NOMO-1 treated with DMSO at 0.1 percent for 48 hours (cell line): Measurements from ENCODE around the gene DPP3.
"Not testable (repeated sequence)": the region's sequence is repeated elsewhere in the genome, so short reads cannot be mapped to it uniquely, and the experiment has no call there.

ENCODE experiments used
- DNase-seq: peaks from one replicate; lab custom pipeline; 2025; ENCODE audit not compliant: unreplicated experiment; lab: John Stamatoyannopoulos, UW

Gene DPP3

GRCh38 chr11:66530927-66531709, 50.9 kb downstream of the DPP3 start:
- no peak for DNase-seq

GRCh38 chr11:66531841-66532240, 51.6 kb downstream of the DPP3 start:
- no peak for DNase-seq

- no peak for DNase-seq
Measured at GRCh38 chr11:66532784-66533183, 52.5 kb downstream of the DPP3 start.

- no peak for DNase-seq
Measured at GRCh38 chr11:66539170-66539869, 59.1 kb downstream of the DPP3 start.

GRCh38 chr11:66539870-66540213, 59.6 kb downstream of the DPP3 start:
- DNase-seq: no peak

- DNase-seq: not testable (repeated sequence)
Measured at GRCh38 chr11:66540598-66540997, 60.4 kb downstream of the DPP3 start.

GRCh38 chr11:66541892-66542291, 61.7 kb downstream of the DPP3 start:
- DNase-seq: no peak

GRCh38 chr11:66542362-66542761, 62.1 kb downstream of the DPP3 start:
- DNase-seq: no peak

- no peak for DNase-seq
Measured at GRCh38 chr11:66543263-66544107, 63.3 kb downstream of the DPP3 start.

- not testable (repeated sequence) for DNase-seq
Measured at GRCh38 chr11:66544952-66545351, 64.7 kb downstream of the DPP3 start.

- DNase-seq: peak; percentile 98
Measured at GRCh38 chr11:66545701-66546367, 65.6 kb downstream of the DPP3 start, which contains the start of gene ZDHHC24. Gene ZDHHC24, minus strand, starts transcription at chr11:66546048. Its CDS starts 45 bp downstream, at chr11:66546003.

GRCh38 chr11:66546368-66546965, 66.2 kb downstream of the DPP3 start, which contains the start of gene ACTN3:
Gene ACTN3, plus strand, starts transcription at chr11:66546903. Its CDS starts 35 bp downstream, at chr11:66546938.
- no peak for DNase-seq

GRCh38 chr11:66546966-66547661, 66.9 kb downstream of the DPP3 start:
- no peak for DNase-seq

- DNase-seq: no peak
Measured at GRCh38 chr11:66547662-66548009, 67.4 kb downstream of the DPP3 start.

GRCh38 chr11:66548041-66548440, 67.8 kb downstream of the DPP3 start:
- DNase-seq: no peak

- no peak for DNase-seq
Measured at GRCh38 chr11:66548774-66549630, 68.8 kb downstream of the DPP3 start.

- DNase-seq: no peak
Measured at GRCh38 chr11:66549696-66550095, 69.5 kb downstream of the DPP3 start.

- no peak for DNase-seq
Measured at GRCh38 chr11:66550887-66551286, 70.7 kb downstream of the DPP3 start.

GRCh38 chr11:66554602-66555001, 74.4 kb downstream of the DPP3 start:
- DNase-seq: no peak
